ENCODE data around the gene ITGA11. TPM values are rescaled to one million over a fixed set of nuclear protein-coding genes. Genes with fewer than 3 reads are reported as not detected.
A peak's percentile ranks its signal among the peaks of the same experiment; 100 is the strongest.

ITGA11 gene
- total RNA-seq, 1 donor from 2014 or later = 0.88 TPM

- ATAC-seq = no peak
- DNase-seq (ENCODE audit: low spot score) = no peak
Observed at GRCh38 chr15:68339481-68339880, 92.5 kb downstream of the ITGA11 start.

- ATAC-seq = no peak
- no peak for DNase-seq (ENCODE audit: low spot score)
Observed at GRCh38 chr15:68337826-68338225, 94.1 kb downstream of the ITGA11 start.

GRCh38 chr15:68336516-68336915 lies 95.4 kb downstream of the ITGA11 start:
- no peak for ATAC-seq
- DNase-seq (ENCODE audit: low spot score) = no peak

- ATAC-seq = peak; percentile 85
- peak; percentile 56 for DNase-seq (ENCODE audit: low spot score)
Observed at GRCh38 chr15:68335655-68336054, 96.3 kb downstream of the ITGA11 start.

- peak; percentile 77 for ATAC-seq
Observed at GRCh38 chr15:68335251-68335650, 96.7 kb downstream of the ITGA11 start.

GRCh38 chr15:68334661-68335124 lies 97.3 kb downstream of the ITGA11 start:
- peak; percentile 7 for ATAC-seq
- no peak for DNase-seq (ENCODE audit: low spot score)

More at GRCh38 chr15:68335251-68335650, 96.7 kb downstream of the ITGA11 start:
- peak; percentile 60 for DNase-seq (ENCODE audit: low spot score)

GRCh38 chr15:68333775-68334470 lies 98.0 kb downstream of the ITGA11 start:
- DNase-seq (ENCODE audit: low spot score) (no peak), ATAC-seq (no peak)

GRCh38 chr15:68332266-68332665 lies 99.7 kb downstream of the ITGA11 start:
- DNase-seq (ENCODE audit: low spot score) = no peak
- no peak for ATAC-seq

- ATAC-seq (no peak), DNase-seq (ENCODE audit: low spot score) (no peak)
Observed at GRCh38 chr15:68330901-68331300, 101.1 kb downstream of the ITGA11 start.

- no peak for DNase-seq (ENCODE audit: low spot score)
- ATAC-seq = no peak
Observed at GRCh38 chr15:68330416-68330815, 101.5 kb downstream of the ITGA11 start.

GRCh38 chr15:68328964-68329363 lies 103.0 kb downstream of the ITGA11 start:
- DNase-seq (ENCODE audit: low spot score) (no peak), ATAC-seq (no peak)

GRCh38 chr15:68328443-68328842 lies 103.5 kb downstream of the ITGA11 start:
- ATAC-seq = no peak

GRCh38 chr15:68326711-68327354 lies 105.1 kb downstream of the ITGA11 start:
- ATAC-seq (no peak), DNase-seq (ENCODE audit: low spot score) (no peak)

More at GRCh38 chr15:68328443-68328842, 103.5 kb downstream of the ITGA11 start:
- no peak for DNase-seq (ENCODE audit: low spot score)

- DNase-seq (ENCODE audit: low spot score) (no peak), ATAC-seq (no peak)
Observed at GRCh38 chr15:68325726-68326125, 106.2 kb downstream of the ITGA11 start.

GRCh38 chr15:68322796-68323195 lies 109.2 kb downstream of the ITGA11 start:
- ATAC-seq = no peak
- no peak for DNase-seq (ENCODE audit: low spot score)

- ATAC-seq (no peak), DNase-seq (ENCODE audit: low spot score) (no peak)
Observed at GRCh38 chr15:68321229-68321628, 110.7 kb downstream of the ITGA11 start.

- DNase-seq (ENCODE audit: low spot score) (no peak), ATAC-seq (no peak)
Observed at GRCh38 chr15:68319997-68320396, 112.0 kb downstream of the ITGA11 start.

GRCh38 chr15:68318931-68319909 lies 112.7 kb downstream of the ITGA11 start:
- DNase-seq (ENCODE audit: low spot score) (no peak), ATAC-seq (no peak)

- ATAC-seq (no peak), DNase-seq (ENCODE audit: low spot score) (no peak)
Observed at GRCh38 chr15:68318008-68318835, 113.7 kb downstream of the ITGA11 start.

GRCh38 chr15:68317281-68318007 lies 114.5 kb downstream of the ITGA11 start:
- ATAC-seq (no peak), DNase-seq (ENCODE audit: low spot score) (peak; percentile 28)

Data from left lobe of liver (tissue), 2 donors.